ENCODE data around the gene ARHGAP42.

Gene ARHGAP42

DNA sequence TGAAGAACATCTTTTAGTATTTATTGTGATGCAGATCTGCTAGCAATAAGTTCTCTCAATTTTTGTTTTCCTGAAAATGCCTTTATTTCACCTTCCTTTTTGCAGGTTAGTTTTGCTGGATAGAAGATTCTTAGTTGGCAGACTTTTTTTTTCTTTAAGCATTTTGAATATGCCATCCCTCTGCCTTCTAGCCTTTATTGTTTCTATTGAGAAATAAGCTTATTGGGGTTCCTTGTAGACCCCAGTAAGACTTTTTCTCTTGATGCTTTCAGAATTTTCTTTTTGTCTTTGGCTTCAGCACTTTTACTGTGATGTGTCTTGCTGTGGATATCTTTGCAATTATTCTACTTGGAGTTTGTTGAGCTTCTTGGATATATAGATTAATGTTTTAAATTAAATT is 281.9 kb downstream of the ARHGAP42 start:
- FAIRE-seq (no peak), DNase-seq (ENCODE audit: insufficient read length, low spot score) (no peak)
- TF ChIP-seq, protein P1, sequence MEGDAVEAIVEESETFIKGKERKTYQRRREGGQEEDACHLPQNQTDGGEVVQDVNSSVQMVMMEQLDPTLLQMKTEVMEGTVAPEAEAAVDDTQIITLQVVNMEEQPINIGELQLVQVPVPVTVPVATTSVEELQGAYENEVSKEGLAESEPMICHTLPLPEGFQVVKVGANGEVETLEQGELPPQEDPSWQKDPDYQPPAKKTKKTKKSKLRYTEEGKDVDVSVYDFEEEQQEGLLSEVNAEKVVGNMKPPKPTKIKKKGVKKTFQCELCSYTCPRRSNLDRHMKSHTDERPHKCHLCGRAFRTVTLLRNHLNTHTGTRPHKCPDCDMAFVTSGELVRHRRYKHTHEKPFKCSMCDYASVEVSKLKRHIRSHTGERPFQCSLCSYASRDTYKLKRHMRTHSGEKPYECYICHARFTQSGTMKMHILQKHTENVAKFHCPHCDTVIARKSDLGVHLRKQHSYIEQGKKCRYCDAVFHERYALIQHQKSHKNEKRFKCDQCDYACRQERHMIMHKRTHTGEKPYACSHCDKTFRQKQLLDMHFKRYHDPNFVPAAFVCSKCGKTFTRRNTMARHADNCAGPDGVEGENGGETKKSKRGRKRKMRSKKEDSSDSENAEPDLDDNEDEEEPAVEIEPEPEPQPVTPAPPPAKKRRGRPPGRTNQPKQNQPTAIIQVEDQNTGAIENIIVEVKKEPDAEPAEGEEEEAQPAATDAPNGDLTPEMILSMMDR (IDR thresholded peaks at IDR 0.05; ENCODE audit: insufficient read depth, missing control alignments): no peak

DNA sequence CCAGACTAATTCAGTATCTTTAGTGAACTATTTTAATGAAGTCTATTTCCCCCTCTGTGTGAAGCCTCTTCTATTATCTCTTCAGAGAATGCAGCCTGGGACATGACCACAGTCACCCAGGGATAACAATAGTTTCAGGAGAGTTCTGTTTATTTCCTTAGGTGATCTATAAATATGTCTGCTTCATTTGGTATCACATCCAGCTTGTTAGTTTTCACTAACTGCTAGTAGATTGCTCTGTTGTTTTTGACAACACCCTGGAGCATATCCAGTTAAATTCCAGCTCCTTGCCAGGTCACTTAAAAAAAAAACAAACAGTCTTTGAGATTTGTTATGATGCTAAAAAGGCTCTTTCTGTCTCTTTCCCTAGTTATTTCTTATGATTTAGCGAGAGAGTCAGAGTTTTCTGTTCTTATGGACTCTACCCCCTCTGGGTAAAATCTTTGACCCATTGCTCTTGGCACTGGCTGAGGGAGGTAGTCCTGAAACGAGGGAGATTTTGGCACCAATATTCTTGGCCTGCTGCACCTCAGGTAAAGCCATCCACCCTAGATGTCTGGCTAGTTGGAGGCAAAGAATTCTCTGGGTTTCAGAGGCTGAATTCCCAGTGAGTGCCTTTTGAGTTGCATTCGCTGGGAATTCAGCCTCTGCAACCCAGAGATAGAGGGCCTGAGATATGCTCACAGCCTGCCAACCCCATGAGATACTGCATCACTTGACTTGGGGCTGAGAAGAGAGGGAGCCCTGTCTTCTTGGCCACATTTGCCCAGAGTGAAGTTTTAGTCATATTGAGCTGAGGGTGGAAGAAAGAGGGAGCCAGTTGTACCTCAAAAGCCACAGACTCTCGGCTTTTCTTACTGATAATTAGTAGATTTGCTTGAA is 283.4 kb downstream of the ARHGAP42 start:
- no peak for DNase-seq (ENCODE audit: insufficient read length, low spot score)
- TF ChIP-seq, protein P1 (IDR thresholded peaks at IDR 0.05; ENCODE audit: insufficient read depth, missing control alignments): no peak
- no peak for FAIRE-seq

DNA sequence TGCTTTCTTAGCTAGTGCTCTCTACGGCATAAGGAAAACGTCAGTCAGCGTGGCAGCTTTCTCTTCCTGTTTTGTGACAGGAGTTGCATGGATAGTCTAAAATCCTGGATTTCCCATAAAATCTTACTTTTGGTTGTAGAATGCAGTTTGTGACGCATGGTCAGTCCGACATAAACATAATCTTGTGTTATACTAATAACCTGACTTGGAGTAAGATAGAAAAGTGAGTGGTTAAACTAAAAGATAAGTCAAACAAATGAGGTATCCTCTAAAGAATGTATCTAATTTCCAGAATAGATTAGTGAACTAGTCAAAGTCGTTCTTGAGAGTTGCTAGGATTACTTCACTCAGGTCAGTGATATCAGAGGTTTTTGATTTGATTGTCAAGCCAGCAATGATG is 285.0 kb downstream of the ARHGAP42 start:
- TF ChIP-seq, protein P1 (IDR thresholded peaks at IDR 0.05; ENCODE audit: insufficient read depth, missing control alignments): no peak
- FAIRE-seq (no peak), DNase-seq (ENCODE audit: insufficient read length, low spot score) (no peak)

DNA sequence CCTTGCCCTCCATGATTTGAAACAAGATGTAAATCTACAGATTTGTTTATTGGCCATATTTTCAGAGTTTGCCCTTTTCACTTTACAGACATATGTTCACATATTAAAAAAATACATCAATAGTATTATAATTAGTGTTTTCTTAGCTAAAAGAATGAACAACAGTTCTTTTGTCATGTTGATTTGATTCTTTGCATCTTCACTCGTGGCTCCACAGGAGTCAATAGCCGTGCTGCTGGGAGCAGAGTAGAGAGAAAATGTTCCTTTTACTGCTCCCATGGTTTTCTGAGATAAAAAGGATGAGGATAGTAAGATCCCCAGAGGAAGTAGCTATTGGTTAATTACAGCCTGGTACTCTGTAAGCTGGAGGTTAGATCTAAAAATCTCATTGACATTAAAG is 291.4 kb downstream of the ARHGAP42 start:
- FAIRE-seq: no peak
- TF ChIP-seq, protein P1 (IDR thresholded peaks at IDR 0.05; ENCODE audit: insufficient read depth, missing control alignments): no peak
- DNase-seq (ENCODE audit: insufficient read length, low spot score): no peak

DNA sequence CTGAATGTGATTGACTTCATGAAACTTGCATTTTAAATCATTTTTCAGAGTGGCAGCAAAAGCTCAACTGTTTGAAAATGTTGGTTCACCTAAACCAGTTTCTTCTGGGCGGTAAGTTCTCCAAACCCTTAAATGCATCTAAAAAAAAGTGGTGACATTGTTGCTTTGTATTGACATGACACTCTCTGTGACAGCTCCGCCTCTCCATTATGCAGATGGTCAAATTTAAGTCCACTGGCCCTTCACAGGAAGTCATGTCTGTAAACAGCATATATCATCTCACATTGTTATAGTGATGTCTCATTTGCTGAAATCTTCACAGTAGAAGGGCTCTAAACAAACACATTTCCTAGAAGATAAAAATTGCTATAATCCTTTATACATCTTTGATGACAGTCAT is 291.9 kb downstream of the ARHGAP42 start:
- FAIRE-seq (no peak), DNase-seq (ENCODE audit: insufficient read length, low spot score) (no peak)
- TF ChIP-seq, protein P1 (IDR thresholded peaks at IDR 0.05; ENCODE audit: insufficient read depth, missing control alignments): no peak

DNA sequence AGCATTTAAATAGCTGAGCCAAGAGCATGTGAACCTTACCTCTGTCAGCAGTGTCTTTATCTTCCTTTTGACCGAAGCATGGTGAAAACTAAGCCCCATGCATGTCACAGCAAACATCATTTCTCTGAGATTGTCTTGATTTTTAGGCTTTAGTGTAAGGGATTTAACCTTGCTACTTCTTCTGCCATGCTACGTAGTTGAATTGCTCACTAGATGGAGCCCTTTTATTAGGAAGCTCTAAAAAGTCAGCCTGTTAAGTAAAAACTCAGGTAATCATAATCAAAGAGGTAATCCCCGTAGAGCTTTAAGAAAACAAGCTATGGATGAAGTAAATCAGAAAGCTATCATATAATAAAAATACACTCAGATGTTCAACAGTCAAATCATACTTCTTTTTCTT is 293.1 kb downstream of the ARHGAP42 start:
- DNase-seq (ENCODE audit: insufficient read length, low spot score) (no peak), FAIRE-seq (no peak)
- TF ChIP-seq, protein P1 (IDR thresholded peaks at IDR 0.05; ENCODE audit: insufficient read depth, missing control alignments): peak; percentile 6

DNA sequence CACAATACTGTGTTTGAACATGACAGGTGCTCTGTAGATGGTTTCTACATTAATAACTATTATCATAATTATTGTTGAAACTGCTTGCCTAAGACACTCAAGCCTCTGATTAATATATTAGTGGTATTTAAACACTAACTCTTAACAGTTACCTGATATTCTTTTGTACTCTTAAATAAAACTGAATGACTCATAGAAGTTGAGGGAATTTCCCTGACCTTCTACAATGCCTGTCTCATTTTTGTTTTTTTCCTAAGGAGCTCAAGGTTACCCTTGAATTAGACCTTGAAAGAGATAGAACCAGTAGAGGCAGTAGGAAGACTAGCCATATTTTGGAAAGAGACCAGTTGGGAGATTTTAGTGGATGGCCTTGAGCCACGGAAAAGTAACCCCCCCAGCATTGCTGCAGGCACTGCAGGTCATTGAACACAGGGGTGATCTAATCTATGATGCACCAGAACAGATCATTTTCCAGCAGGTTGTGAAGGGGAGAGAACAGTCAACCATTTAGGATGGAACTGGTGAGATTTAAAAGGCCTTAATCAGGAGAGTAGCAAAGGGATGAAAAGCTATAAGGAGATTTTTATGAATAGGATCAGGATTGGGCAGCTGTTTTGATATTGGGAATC is 294.2 kb downstream of the ARHGAP42 start:
- TF ChIP-seq, protein P1 (IDR thresholded peaks at IDR 0.05; ENCODE audit: insufficient read depth, missing control alignments): no peak
- FAIRE-seq: no peak
- DNase-seq (ENCODE audit: insufficient read length, low spot score): no peak
